ENCODE data around the gene EVC2.

Gene EVC2, protein sequence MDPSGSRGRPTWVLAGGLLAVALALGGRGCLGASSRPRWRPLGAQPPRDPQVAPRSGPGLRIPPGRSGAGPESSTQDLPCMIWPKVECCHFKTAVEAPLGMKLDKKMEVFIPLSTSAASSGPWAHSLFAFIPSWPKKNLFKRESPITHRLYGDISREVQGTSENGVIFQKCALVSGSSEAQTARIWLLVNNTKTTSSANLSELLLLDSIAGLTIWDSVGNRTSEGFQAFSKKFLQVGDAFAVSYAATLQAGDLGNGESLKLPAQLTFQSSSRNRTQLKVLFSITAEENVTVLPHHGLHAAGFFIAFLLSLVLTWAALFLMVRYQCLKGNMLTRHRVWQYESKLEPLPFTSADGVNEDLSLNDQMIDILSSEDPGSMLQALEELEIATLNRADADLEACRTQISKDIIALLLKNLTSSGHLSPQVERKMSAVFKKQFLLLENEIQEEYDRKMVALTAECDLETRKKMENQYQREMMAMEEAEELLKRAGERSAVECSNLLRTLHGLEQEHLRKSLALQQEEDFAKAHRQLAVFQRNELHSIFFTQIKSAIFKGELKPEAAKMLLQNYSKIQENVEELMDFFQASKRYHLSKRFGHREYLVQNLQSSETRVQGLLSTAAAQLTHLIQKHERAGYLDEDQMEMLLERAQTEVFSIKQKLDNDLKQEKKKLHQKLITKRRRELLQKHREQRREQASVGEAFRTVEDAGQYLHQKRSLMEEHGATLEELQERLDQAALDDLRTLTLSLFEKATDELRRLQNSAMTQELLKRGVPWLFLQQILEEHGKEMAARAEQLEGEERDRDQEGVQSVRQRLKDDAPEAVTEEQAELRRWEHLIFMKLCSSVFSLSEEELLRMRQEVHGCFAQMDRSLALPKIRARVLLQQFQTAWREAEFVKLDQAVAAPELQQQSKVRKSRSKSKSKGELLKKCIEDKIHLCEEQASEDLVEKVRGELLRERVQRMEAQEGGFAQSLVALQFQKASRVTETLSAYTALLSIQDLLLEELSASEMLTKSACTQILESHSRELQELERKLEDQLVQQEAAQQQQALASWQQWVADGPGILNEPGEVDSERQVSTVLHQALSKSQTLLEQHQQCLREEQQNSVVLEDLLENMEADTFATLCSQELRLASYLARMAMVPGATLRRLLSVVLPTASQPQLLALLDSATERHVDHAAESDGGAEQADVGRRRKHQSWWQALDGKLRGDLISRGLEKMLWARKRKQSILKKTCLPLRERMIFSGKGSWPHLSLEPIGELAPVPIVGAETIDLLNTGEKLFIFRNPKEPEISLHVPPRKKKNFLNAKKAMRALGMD

DNA sequence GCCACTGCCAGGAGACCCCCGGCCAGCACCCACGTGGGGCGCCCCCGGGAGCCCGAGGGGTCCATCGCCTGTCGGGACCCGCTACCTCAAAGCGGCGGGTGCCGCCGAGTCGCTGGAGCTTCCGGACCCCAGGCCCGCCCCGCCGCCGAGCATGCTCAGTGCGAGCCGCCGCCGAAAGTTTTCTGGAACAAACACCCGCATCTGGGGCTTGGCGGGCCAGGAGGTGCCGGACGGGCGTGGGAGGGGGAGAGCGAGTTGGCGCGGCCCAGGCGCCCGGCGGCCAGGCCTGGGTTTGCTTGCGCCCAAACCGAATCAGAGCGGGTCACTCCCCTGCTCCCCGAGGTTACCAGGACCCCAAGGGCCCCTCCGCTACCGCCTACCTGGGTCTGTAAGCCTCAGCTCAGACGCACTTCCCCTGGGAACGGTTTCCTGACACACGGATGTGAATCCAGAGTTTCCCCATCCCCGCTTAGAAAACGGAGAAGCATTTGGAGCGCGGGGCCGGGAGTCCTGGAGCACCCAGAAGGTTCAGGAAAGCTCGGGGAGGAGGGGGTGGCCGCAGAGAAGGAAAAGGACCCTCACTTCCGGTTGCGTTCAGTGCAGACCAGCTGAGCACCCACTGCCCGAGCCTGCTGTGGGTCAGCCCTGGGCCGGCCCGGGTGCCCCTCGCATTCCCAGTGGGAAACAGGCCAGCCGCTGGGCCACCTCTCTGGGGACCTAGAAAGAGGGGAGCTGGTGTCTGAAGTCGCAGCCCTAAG is at the start of gene EVC2:
Gene EVC2, minus strand, starts transcription at position 111 of the 758 bp plus-strand sequence. Its CDS starts 46 bp downstream, at position 65.
- DNase-seq = no peak

DNA sequence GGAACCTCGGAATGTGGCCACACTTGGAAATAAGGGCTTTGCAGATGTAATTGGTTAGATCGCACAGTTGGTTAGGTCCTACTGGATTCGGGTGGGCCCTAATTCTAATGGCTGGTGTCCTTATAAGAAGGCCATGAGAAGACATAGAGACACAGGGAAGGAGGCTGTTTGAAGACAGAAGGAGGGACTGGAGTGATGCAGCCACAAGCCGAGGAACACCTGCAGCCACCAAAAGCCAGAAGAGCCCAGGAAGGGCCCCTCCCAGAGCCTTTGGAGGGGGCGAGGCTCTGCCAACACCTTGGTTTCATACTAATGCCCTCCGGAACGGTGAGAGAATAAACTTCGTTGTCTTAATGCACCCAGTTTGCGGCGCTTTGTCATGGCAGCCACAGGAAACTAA is 49.6 kb upstream of the EVC2 start:
- no peak for DNase-seq

DNA sequence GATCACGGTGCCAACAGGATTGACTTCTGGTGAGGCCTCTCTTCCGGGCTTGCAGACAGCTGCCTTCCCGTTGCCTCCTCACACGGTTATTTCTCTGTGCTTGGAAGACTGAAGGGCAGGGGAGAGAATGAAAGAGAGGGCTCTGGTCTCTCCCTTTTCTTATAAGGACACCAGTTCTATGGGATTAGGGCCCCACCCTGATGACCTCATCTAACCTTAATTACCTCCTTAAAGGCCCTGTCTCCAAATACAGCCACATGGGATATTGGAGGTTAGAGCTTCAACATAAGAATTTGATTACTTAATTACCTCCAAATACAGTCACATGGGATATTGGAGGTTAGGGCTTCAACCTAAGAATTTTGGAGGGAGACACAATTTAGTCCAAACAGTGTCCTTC is 49.2 kb upstream of the EVC2 start:
- no peak for DNase-seq

DNA sequence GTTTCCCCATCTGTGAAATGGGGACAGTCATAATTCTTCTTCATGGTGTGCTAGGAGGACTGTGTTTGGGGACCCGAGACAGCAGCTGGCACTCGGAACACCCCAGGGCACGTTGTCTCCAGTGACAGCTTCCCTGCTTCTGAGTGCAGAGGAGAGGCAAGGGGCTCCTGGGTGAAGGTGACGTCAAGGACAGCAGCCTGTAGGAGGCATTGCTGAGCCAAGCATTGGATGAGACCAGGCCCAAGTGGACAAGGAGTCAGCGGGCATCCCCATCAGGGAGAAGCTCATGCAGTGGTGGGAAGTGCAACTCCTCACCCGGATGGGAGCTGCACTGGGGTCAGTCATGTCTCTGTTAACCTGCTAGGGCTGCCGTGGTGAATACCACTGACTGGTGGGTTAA is 48.7 kb upstream of the EVC2 start:
- DNase-seq = no peak

DNA sequence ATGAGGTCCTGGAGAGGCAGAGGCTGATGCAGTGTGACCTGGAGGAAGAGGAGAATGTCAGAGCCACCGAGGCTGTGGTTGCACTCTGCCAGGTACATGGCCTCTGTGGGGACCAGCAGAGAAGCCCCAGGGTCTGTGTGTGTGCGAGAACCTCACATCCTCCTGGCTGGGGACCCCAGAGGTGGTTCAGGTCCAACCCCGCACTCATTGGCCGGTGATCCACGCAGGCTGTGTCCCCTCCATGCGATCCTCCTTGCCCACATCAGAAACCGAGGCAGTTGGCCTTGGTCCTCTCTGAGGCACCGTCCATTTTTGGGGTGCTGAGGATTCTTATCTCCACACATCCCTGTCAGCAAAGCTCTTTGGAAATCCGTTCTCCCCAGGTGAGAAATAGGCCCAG is 47.9 kb upstream of the EVC2 start:
- no peak for DNase-seq

DNA sequence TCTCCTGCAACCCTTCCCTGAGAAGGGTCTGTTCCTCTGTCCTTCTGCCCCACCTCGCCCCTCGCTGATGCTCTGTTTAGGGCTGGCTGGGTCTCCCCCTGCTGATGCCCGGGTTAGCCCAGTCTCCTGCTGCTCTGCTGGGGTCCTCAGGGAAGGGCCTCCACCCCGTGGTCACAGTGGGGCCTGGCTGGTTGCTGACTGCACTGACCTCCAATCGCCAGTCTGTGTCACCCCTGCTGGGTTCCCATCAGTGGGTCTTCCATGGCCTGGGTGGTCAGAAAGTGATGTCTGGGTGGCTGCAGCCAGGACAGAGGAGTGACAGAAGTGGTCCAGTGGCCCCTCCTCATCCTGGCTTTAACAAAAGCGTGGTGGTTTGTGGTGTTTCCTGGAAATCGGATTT is 47.3 kb upstream of the EVC2 start:
- DNase-seq = no peak

DNA sequence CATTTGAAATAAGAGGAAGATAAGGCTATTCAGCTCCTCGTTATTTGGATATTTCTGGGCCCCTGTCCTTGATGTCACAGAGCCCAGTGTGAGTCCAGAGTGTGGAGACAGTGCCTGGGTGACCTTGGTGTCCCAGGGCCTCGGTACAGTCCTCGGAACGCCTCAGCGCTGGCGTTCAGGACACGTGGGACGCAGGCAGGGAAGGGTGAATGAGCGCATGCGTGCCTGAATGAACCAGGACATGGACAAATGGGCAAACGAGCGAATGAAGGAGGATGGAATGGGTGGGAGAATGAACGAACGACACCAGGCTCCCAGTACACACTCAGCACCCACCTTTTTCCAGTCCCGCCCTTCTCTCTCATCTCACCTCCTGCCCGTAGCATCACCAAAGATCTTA is 46.8 kb upstream of the EVC2 start:
- DNase-seq = no peak

DNA sequence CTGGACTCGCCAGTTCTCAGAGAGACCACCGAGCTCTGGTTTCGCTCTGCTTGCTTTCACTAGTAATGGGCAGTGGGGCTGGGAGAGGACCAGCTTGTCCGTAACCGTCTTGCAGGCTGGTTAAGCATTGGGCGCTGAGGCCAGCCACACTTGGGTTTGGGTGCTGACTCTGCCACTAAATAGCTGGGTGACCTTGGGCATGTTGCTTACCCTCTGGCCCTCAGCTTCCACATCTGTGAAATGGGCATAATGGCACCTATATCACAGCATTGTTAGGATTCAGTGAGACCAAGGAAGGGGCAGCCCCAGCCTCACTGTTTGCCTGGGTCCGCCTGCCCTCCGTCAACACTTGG is 46.1 kb upstream of the EVC2 start:
- no peak for DNase-seq

DNA sequence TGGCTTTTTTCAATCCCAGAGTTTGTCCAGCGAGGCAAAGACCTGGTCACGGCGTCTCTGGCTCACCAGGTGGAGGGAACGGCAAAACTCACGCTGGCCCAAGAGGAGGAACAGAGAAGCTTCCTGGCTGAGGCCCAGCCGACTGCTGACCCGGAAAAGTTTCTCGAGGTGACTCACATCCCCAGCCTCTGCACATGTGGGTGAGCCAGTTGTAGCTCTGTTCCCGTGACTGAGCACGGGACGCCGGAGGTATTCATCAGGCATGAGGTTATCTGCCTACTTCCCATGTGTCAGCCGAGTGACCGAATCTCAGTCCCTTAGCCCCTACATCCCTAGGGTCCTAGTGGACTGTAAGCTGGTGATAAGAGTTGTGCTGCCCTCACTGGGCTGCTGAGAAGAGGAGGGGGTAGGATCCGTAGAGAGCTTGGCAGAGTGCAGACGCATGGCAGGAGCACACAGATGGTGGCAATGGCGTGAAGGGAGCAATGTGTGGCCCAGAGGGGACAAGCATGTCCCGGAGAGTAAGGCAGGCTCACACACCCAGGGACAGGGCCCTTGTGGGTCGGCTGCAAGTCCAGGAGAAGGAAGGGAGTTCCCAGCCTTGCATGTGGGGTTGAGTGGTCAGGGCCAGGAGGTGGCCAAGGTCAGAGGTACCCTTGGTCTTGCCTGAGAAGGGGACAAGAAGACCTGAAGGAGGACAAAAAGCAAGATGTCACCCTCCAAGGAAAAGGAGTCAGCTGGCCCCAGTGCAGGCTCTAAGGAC is 45.6 kb upstream of the EVC2 start:
- no peak for DNase-seq

DNA sequence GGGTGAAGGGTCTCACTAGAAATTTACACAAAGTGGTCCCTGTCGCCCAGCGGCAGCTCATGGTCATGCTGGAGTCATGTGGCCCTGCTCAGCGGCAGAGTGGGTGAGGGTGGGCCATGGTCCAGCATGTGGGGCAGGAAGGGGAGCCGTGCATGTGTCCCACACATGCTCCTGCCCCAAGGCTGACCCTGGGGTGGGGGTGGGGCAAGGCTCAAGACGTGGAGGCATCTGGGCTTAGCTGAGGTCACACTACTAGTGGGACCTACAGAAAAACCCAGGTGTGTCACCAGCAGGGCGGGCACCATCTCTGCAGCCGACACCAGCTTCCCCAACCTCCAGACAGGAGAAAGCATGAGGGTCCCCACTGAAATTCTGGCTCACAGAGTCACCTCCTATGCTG is 45.0 kb upstream of the EVC2 start:
- no peak for DNase-seq

DNA sequence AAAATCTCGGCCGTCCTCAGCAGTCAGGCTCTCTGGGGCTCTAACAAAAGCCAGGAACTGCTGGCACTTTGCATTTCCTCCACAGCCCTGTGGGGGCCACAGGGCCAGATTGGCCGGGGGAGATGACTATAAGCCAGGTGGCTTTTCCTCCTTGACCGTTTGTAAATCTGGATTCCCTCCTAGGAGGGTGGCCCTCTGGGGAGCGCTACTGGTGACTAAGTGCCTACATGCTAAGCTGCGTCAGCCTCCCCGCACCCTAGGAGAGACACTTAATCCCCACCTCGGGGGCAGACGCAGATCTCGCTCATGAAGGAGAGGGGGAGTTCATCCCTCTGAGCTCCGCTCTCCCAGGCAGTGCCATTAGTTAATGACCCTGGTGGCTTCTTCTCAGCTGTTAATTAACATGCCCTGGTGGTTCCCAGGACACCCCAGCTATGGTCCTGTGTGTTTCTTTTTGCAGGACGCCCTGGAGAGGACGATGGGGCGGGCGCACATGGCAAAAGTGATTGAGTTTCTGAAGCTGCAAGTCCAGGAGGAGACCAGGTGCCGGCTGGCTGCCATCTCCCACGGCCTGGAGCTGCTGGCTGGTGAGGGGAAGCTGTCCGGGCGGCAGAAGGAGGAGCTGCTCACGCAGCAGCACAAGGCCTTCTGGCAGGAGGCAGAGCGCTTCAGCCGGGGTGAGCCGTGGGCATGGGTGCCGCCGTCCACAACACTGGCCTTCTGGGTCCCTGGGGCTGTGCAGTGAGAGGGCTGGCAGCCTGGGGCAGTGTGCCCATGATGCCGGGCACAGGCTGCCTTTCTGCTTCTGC is 44.2 kb upstream of the EVC2 start:
- DNase-seq = no peak

DNA sequence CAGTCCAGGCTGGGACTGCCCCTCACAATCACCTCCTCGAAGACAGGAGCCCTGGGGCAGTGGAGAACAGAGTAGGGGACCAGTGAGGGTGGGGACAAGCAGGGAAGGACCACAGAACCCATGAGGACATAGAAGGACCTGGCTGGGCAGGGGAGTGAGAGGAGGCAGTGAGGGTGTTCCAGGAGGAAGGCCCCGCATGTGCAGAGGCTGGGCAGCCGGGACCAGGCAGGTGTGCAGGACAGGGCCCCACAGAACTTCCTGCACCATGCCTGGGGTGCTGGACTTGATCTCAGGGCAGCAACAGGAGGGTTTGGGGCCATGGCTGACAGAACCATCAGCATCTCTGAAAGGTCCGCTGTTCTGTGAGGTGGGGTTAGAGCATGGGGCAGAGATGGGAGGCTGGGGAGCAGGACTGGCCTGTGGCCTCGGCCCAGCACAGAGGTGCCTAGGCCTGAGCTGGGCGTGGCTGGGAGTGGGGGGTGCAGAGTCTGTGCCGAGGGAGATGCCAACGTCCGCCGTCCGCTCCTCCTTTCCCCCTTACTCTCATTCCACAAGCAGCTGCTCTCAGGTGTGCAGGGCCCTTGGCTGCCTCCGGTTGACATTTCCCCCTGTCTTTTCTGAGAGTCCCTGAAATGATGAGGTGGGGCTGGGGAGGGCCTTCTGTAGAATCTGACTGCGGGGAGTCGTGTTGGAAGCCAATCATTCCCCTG is 43.5 kb upstream of the EVC2 start:
- no peak for DNase-seq

DNA sequence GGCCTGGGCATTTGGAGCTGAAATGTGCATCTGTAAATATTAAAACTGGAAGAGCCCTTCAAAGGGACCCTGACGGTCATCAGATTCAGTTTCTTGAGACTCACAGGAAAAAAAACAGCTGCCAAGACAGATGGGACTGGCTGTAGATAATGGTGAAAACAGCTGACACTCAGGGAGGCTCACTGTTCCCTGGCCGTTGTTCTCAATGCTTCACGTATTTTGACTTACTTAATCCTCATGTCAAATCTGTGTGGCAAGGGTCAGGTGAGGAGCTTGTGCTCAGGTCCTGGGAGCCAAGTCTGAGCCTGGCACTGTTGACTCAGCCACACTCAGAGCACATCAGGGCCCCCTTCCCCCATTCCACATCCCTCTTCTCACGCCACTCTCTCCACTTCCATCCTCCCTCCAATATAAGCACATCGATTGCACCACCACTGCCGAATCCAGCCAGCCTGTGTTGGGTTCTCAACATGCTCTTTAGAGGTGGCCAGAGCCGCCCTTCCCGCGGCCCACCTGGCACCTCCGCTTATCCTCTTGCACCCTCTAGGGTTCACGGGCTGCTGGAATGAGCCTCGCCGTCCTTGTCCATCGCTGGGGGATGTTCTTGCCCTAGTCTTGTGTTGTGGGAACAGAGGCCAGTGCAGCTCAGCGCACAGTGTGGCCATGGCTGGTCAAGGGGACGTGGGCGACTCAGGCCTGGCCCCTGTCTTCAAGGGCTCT is 42.7 kb upstream of the EVC2 start:
- DNase-seq = no peak

DNA sequence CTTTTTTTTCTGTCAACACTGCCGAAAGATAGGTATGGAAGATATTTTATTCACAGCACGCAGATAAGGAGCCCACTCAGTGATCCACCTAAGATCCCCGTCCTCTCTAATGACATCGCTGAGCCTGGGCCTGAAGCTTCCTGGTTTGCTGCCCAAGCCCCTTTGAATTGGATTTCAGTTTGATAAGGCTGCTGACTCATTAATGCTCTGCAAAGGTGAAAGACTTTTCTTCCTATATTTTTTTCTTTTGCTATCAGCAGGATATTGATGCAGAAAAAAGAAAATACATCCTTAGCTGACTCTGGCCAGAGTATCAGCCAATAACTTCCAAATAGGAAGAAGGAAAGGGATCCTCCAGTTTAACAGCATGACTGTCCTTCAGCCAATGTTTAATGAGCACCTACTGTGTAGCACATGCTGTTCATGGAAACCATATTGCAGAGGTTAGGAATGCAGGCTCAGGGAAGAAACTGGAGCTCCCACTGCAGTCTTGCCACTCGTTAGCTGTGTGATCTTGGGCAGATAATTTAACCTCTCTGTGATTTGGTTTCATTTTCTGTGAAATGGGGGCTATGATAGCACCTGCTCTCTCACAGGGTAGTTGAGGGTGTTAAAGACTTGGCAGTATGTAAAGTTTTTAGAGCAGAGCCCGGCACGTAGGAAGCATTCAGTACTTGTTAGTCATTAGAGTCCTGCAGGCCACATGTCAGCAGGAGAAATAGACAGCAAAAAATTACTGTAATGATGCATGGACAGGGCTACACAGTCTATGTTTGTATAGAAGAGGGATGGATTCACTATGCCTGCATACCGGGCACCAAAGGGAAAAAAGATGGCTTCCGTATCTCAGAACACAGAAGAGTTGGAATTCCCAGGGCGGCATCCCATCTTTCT is 41.9 kb upstream of the EVC2 start:
- no peak for DNase-seq

DNA sequence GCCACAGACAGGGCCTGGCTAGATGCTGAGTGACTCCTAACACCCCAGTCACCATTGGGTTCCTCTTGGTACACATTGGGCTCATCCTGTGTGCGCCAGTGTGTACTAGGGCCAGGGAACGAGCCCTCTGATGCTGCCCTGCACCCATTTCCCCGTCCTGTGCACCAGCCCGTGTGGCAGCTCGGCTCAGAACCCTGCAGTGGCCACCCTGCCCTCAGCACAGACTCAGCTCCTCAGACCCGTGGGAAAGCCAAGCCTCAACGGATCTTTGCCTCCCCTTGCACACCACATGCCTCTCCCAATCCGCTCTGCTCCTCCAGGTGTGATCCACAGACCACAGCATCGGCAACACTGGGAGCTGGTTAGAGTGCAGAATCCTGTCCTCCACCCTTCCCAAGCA is 41.2 kb upstream of the EVC2 start:
- no peak for DNase-seq

DNA sequence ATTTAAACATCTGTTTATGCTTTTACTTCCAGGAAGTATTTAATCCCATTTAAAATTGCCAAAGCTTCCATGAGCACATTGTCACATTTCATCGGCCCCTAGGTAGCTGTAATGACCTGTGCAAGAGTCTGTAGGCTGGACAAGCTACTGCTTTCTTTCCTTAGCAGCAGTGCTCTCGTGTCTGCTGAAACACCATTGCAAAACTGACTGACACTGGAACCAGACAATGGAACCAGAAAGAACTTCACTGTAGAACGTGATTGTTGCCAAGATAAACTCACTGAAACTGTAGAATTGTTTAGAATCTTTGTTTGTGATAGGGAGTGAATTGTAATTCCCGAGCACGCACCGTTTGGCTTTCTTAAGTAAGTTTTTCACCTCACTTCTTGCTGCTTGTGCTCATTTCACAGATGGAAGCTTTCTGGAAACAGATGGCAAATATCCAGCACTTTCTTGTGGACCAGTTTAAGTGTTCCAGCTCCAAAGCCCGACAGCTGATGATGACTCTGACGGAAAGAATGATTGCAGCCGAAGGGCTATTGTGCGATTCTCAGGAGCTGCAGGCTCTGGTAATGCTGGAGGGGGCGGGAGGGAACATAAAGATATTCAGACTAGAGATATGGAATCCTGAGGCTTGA is 39.5 kb upstream of the EVC2 start:
- DNase-seq = no peak

DNA sequence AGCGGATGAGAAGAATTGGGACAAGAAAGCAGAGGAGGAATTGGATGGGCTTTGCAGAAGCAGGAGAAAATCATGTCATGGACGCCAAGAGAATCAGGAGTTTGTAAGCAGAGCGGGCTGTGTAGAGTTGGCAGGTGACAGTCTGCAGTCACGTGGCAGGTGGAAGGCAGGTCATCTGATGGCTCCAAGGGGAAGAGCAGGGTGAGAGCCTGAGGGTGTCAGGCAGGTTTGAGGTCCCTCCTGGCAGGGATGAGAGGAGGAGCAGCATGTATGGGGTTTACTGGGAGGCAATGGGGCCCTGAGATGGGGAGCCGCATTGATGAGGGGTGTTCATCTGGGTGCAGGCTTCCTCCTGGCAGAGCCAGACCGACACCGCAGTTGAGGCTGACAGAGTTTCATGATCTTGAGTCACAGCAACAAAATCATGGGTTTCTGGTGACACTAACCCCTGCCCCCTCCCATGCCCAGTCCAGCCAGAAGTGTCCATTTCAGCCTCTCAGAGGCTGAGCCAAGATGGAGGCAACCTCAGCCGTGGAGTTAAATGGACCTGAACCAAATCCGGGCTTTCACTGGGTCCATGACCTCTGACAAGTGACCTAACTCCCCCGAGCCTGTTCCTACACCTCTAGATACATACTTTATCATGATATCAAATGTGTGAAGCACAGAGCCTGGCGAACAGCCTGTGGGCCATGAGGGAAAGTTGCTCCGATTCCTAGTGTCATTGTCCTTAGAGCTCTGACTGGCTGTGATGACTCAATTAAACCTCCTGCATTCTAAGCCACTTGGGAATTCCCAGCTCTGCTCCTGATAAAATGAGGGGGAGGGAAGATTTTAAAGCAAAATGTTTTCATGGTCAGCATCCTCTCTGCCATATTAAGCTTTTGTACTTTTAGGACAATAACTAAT is 38.7 kb upstream of the EVC2 start:
- no peak for DNase-seq

Measured in NCI-H1694 treated with DMSO at 0.1 percent for 48 hours (cell line).